ENCODE results near the gene AP4M1. TPM values are rescaled to one million over a fixed set of nuclear protein-coding genes. Genes with fewer than 3 reads are reported as not detected.

AP4M1 gene, protein sequence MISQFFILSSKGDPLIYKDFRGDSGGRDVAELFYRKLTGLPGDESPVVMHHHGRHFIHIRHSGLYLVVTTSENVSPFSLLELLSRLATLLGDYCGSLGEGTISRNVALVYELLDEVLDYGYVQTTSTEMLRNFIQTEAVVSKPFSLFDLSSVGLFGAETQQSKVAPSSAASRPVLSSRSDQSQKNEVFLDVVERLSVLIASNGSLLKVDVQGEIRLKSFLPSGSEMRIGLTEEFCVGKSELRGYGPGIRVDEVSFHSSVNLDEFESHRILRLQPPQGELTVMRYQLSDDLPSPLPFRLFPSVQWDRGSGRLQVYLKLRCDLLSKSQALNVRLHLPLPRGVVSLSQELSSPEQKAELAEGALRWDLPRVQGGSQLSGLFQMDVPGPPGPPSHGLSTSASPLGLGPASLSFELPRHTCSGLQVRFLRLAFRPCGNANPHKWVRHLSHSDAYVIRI
- total RNA-seq = 10 to 100 TPM in 1 of 2 donors, 1 to 10 TPM in 1; 6.0 to 11.2 TPM

- Histone ChIP-seq H3K27me3 (no peaks in the 10 kb centered on the region), H3K4me1 (peaks cover 27% of the 10 kb centered on the region), H3K36me3 (replicated peaks in 1 of 2; ENCODE audit: insufficient read depth in 1 of 2, low read depth in 2 of 2) (peaks cover 8 to 24% of the 10 kb centered on the region in 2 donors), H3K9me3 (no peaks in the 10 kb centered on the region), H3K4me3 (peak within 1 kb of the TSS; percentile 63 to 75), H3K27ac (peak within 1 kb of the TSS; percentile 87 to 96 (median 90))
- ATAC-seq = peak; percentile 92
- 0 to 1% methylated on average over 1 to 53 of the region's 80 CpGs for WGBS, 2 donors
- no peak for TF ChIP-seq CTCF (IDR thresholded peaks at IDR 0.05)
- peak in 1 of 3 donors; percentile 49 for TF ChIP-seq POLR2A (IDR thresholded peaks at IDR 0.05)
- DNase-seq = peak; percentile 98 to 99 (median 98)
- intact Hi-C loops (cut with DNase I) = no loop called here
These were observed at the start of gene AP4M1, which contains the start of gene MCM7 for GRCh38 chr7:100101016-100101862. Gene AP4M1 (plus strand): TSS chr7:100101643. CDS start chr7:100101715, 72 bp downstream. Gene MCM7 (minus strand): TSS chr7:100101397. CDS start chr7:100101294, 103 bp downstream.

- ATAC-seq = peak; percentile 84
- 7 to 14% methylated on average over 3 of the region's 3 CpGs for WGBS, 2 donors
- no peak for TF ChIP-seq POLR2A (IDR thresholded peaks at IDR 0.05)
- TF ChIP-seq CTCF (IDR thresholded peaks at IDR 0.05) = peak in 6 of 7 experiments; percentile 22 to 85 (median 78)
These were observed 48.2 kb upstream of the AP4M1 start for GRCh38 chr7:100053215-100053614.

DNA sequence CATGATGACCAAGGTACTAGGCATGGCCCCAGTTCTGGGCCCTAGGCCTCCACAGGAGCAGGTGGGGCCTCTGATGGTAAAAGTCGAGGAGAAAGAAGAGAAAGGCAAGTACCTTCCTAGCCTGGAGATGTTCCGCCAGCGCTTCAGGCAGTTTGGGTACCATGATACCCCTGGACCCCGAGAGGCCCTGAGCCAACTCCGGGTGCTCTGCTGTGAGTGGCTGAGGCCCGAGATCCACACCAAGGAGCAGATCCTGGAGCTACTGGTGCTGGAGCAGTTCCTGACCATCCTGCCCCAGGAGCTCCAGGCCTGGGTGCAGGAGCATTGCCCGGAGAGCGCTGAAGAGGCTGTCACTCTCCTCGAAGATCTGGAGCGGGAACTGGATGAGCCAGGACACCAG is 44.4 kb upstream of the AP4M1 start:
- TF ChIP-seq CTCF (IDR thresholded peaks at IDR 0.05) (no peak), POLR2A (IDR thresholded peaks at IDR 0.05) (no peak)
- H3K9me3 ChIP-seq = no peaks in the 10 kb centered on the region
- no peak for DNase-seq
- intact Hi-C loops (cut with DNase I) = no loop called here
- no peak overlapping the region for H3K27ac ChIP-seq
- 84 to 88% methylated on average over 4 to 10 of the region's 10 CpGs for WGBS, 2 donors
- H3K27me3 ChIP-seq = no peaks in the 10 kb centered on the region
- peaks cover 5 to 6% of the 10 kb centered on the region in 2 donors for H3K36me3 ChIP-seq (replicated peaks in 1 of 2; ENCODE audit: insufficient read depth in 1 of 2, low read depth in 2 of 2)
- no peak overlapping the region for H3K4me3 ChIP-seq
- H3K4me1 ChIP-seq = peaks cover 5% of the 10 kb centered on the region
- no peak for ATAC-seq

More at GRCh38 chr7:100053215-100053614, 48.2 kb upstream of the AP4M1 start:
- H3K4me1 ChIP-seq = peaks cover 27% of the 10 kb centered on the region
- intact Hi-C loops (cut with DNase I) = loop anchor here (5.0 kb wide), 1 partner anchor 61 kb away; no protein-coding TSS in a partner anchor
- H3K36me3 ChIP-seq (replicated peaks in 1 of 2; ENCODE audit: insufficient read depth in 1 of 2, low read depth in 2 of 2) = peaks cover 5 to 6% of the 10 kb centered on the region in 2 donors
- DNase-seq = peak; percentile 71 to 87 (median 80)
- H3K9me3 ChIP-seq = no peaks in the 10 kb centered on the region
- peak overlapping the region in 2 of 4 donors; percentile 23 to 61 for H3K27ac ChIP-seq
- no peak overlapping the region for H3K4me3 ChIP-seq
- H3K27me3 ChIP-seq = no peaks in the 10 kb centered on the region

DNA sequence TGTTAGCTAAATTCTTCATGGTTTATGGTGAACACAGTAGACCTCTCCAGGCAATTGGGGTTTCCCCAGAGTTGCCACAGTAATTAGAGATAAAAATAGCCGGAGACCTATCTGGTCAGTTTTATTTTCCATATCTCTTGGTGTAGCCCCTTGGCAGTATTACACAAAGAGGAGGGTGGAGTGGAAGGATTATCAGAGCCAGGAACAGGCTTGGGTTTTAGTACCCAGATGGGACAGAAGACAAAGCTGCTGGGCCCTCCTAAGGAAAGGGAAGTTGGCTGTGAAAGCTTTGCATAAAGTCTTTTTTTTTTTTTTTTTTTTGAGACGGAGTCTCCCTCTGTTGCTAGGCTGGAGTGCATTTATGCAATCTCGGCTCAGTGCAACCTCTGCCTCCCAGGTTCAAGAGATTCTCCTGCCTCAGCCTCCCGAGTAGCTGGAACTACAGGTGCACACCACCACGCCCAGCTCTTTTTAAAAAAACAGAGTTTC is 42.1 kb upstream of the AP4M1 start:
- H3K4me1 ChIP-seq = no peaks in the 10 kb centered on the region
- H3K4me3 ChIP-seq = no peak overlapping the region
- ATAC-seq (no peak), DNase-seq (no peak)
- no peak overlapping the region for H3K27ac ChIP-seq
- no peaks in the 10 kb centered on the region for H3K9me3 ChIP-seq
- peaks cover 5 to 8% of the 10 kb centered on the region in 2 donors for H3K36me3 ChIP-seq (replicated peaks in 1 of 2; ENCODE audit: insufficient read depth in 1 of 2, low read depth in 2 of 2)
- 77 to 84% methylated on average over 5 of the region's 5 CpGs for WGBS, 2 donors
- H3K27me3 ChIP-seq = no peaks in the 10 kb centered on the region
- TF ChIP-seq POLR2A (IDR thresholded peaks at IDR 0.05) = no peak
- TF ChIP-seq CTCF (IDR thresholded peaks at IDR 0.05) = no peak
- intact Hi-C loops (cut with DNase I) = no loop called here
